Activated gamma-delta T cell (primary cell): ENCODE data around the gene ITGA3.

ENCODE experiments used
- DNase-seq: peaks from one replicate; lab custom pipeline; 2025; lab: John Stamatoyannopoulos, UW
- total RNA-seq, 2 donors: gene quantifications; one replicate each; lab custom pipeline; 2026; lab: John Stamatoyannopoulos, UW

The ITGA3 gene
- 22.9 to 25.7 reads per million in 2 donors for total RNA-seq

DNA sequence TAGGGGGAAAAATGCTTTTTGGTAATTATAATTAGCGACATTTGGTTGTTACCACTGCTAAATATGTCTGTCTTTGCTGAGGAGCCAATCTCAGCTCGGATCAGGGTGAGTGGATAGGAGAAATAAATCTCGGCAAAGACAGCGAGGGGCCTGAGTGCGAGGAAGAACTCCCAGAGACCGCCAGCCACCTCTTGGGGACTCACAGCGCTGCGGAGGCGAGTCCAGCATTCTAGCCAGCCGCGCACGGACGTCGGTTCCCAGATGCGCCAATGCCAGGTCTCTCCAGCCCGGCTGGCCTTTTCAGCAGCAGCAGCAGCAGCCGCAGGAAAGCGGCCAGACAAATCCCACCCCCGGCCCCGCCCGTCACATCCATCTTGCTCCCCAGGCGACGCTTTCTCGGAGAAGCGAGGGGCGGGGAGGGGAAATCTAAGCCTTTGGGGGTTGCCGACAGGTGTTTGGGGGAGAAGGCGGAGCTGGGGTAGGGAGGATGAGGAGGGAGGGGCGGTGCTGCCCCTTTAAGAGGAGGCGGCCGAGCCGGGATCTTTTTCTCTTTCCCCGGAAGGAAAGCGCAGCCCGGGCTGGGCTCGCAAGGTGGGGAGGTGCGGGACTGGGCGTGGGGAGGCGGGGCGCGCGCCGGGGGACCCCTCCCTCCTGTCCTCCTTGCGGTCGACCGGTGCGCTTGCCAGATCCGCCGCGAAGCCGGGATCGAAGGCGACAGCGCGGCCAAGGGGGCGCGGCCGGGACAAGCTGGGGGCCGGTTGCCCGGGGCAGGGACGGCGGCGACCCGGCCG, at the start of gene ITGA3:
TSS of gene ITGA3 (plus strand) at position 685 of the 791 bp plus-strand sequence. CDS start 330 bp downstream, outside the sequence.
- peak; percentile 35 for DNase-seq

DNA sequence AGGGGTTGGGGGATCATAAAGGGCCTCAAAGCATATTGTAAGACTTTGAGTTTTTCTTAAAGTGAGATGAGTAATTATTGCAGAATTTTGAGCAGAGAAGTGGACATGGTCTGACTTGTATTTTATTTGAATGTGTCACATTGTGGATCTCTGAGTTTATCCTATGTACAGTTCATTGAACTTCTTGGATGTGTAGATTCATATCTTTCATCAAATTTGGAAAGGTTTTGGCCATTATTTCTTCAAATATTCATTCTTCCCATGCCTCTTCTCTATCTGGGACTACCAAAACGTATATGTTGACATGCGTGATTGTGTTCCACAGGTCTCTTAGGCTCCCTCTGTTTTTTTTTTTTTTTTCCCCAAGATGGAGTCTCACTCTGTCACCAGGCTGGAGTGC, 46.6 kb upstream of the ITGA3 start:
- no peak for DNase-seq

DNA sequence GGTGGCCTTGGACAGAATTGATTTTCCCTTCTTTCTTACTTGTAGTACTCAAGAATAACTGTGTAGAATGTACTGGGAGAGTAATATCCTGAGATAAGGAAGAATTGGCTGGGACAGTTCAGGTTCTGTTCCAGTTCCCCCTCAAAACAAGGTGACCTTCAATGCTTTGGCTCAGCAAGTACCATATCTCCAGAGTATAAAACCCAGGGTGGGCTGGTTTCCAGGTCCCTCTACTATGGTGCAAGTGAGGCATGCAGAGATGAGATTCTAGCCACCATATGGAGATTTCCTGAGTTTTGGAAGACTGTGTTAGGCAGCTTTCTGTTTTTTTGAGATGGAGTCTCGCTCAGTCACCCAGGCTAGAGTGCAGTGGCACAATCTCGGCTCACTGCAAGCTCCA, 42.8 kb upstream of the ITGA3 start:
- DNase-seq: no peak

DNA sequence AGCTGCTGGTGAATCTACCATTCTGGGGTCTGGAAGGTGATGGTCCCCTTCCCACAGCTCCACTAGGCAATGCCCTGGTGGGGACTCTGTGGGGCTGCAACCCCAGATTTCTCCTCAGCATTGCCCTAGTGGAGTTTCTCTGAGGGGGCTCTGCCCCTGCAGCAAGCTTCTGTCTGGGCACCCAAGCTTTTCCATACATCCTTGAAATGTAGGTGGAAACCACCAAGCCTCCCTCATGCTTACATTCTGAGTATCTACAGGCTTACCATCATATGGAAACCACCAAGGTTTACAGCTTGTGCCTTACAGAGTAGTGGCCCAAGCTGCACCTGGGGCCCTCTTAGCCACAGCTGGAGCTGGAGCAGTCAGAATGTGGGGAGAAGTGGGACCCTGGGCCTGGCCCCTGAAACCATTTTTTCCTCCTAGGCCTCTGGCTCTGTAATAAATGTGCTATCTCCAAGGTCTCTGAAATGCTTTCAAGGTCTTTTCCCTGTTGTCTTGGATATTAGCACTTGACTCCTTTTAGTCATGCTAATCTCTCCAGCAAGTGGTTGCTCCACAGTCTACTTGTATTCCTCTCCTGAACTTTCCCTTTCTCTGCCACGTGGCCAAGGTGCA, 41.3 kb upstream of the ITGA3 start:
- no peak for DNase-seq

DNA sequence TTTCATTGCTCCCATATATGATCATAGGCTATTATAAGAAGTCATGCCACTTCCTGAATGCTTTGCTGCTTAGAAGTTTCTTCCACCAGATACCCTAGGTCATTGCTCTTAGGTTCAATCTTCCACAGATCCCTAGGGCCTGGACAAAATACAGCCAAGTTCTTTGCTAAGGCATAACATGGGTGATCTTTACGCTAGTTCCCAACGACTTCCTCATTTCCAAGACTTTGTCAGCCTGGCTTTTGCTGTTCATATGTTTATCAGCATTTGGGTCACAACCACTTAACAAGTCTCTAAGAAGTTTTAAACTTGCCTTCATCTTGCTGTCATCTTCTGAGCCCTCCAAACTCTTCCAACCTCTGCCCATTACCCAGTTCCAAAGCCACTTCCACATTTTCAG, 40.8 kb upstream of the ITGA3 start:
- DNase-seq: no peak

DNA sequence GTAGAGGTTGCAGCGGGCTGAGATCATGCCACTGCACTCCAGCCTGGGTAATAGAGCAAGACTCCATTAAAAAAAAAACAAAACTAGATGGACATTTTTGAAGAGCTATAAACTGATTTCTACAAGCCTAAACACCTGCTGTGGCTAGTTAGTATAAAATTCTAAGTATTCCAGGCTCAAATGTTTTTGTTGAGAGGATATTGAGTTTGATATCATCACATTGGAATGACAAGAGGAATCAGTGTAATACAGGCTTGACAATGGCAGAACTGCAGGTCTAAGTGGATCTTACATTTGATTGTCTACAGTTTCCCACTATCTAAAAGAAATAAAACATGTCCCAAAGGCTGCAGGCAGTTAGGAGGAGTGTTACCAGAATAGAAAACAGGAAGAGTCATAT, 37.0 kb upstream of the ITGA3 start:
- no peak for DNase-seq

DNA sequence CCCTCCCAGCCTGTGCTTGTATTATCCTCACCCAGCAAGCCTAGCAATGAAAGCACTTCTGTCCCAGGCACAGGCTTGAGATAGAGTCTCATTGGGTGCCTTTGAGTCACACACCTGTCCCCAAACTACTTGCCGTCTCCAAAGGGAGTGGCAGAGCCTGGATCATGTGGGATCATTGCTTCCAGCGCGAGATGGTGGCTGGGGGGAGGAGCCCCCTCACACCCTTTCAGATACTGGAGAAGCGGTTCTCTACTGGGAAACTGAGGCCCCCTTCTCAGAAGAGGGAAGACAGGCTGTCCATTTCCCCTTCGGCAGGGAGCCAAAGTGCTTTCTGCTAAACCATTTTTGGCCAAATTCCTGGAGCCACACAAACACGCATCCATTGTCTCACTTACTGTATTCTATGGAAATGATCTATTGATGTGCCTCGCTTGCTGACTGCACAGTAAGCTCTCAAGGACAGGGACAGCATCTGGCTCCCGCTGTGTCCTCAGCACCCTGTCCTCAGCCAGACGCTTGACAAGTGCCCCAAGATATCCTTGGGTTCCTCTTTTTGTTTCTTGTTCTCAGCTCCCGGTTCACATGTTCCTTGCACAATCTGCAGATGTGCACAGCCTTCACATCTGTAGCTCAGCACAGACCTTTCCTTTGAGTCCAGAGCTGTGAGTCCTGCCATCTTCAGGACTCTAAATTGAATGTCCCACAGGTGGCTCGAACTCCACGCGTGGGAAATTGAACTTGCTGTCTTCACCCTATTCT, 34.9 kb upstream of the ITGA3 start:
- DNase-seq: no peak

DNA sequence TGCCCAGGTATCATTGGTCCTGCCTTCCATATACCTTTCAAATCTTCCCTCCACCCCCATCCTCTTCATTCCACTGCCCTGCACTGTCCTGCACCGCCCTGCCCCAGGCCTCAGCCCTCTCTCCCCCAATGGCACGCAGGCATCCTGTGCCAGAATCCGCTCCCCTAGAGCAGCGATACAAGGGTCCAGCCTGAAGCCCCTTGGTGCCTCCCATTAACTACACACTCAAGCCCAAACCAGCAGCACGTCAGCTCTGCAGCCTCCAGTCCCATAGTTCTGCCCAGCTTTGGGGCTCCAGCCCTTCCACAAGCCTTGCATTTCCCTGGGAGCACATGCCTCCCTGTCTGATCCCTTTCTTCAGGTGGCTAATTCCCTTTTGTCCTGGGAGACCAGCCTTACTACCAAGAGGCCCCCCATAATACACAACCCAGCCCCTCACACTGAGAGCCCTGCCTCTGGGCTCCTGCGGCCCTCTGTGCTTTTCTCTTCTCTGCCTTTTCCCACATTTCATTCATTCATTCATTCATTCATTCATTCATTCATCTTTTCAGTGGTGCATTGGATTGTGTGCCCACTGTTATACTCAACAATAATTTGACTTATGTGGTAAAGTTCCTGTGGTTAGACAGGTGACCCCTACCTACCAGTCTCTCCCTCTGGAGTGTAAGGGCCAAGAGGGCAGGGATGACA, 34.1 kb upstream of the ITGA3 start:
- DNase-seq: no peak

DNA sequence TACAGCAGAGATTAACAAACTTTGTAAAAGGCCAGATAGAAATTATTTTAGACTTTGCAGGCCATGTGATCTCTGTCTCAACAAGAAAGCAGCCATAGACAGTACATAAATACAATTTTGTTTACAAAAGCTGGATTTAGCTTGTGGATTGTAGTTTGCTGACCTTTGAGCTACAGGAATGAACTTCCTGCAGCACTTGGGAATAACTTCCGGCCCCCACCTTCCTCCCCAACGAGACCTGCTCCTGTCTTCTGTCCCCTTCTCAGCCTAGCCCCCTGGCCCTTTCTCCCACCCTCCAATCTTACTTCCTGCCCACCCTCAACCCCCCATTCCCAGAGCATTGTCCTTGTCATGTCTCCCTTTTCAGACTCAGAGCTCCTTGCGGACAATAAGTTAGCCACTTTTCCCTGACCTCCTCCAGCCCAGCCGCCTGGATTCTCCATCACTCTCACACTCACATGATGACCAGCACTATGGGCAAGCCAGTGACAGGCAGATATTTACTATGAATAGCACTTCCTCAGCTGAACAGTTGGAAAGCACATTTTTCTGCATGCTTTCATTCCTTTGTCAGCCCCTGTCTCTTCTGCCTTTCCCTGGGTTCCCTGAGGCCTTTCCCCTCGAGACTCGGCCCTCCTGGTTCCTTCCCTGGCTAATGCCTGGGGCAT, 33.3 kb upstream of the ITGA3 start:
- no peak for DNase-seq

DNA sequence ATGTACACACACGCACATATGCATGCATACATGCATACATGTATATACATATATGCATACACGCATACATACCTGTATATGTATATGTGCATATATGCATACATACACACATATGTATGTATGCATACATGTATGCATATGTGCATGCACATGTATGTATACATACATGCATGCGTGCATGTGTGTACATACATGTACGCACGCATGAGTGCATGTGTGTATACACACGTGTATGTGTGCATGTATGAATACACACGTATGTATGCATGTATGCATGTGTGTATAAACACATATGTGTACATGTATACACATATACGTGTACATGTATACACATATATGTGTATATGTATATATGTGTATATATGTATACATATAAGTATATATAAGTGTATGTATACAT, 32.4 kb upstream of the ITGA3 start:
- DNase-seq: no peak

DNA sequence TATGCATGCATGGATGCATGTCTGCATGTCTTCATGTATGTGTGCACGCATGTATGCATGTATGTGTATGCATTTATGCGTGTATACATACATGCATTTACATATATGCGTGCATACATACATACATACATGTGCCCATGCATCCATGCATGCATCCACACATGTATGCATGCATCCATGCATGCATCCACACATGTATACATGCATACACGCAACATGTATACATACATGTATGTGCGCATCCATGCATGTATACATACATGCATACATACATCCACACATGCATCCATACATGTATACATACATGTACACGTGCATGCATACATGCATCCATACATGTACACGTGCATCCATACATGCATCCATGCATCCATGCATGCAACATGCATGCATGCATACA, 31.1 kb upstream of the ITGA3 start:
- DNase-seq: no peak

DNA sequence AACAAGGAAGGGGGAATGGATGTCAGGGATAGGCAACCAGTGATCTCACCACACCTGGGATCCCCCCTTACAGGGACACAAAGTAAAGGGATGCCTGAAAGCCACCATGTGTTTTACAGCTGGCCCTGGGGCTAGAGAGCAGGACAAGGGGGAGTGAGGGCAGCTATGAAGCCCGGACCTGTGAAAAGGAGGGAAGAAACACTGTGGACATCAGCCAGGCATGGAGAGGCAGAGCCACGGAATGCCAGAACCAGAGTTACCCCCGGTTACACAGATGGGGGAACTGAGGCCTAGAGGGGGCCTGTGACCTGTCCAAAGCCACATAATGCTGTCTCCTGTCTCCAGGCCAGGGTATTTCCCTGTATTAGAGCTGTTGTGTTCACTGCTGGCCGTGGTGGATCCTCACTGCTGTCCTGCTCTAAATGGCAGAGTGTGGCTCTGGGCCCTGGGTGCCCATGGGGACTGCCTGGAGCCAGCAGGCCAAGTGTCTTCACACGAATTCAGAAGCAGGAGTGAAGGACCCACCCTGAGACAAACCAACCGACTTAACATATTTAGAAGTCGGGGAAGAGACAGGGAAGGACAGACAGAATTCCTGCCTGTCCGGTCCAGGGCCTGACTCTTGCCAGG, 29.7 kb upstream of the ITGA3 start:
- DNase-seq: no peak

DNA sequence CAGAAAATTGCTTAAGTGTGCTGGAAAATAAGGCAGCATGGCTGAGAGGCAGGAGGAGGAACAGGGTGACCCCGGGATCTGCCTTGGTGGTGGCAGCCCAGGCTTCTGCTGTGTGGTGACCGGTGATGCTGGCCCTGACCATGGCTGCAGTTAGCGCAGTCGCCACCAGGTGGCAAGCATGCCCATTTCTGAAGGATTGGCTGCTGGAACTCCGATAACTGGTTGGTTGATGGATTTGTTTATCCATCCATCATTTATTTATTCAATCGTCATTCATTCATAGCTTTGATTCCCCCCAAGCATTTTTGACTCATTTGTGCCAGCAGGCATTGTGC, 29.1 kb upstream of the ITGA3 start:
- peak; percentile 36 for DNase-seq

DNA sequence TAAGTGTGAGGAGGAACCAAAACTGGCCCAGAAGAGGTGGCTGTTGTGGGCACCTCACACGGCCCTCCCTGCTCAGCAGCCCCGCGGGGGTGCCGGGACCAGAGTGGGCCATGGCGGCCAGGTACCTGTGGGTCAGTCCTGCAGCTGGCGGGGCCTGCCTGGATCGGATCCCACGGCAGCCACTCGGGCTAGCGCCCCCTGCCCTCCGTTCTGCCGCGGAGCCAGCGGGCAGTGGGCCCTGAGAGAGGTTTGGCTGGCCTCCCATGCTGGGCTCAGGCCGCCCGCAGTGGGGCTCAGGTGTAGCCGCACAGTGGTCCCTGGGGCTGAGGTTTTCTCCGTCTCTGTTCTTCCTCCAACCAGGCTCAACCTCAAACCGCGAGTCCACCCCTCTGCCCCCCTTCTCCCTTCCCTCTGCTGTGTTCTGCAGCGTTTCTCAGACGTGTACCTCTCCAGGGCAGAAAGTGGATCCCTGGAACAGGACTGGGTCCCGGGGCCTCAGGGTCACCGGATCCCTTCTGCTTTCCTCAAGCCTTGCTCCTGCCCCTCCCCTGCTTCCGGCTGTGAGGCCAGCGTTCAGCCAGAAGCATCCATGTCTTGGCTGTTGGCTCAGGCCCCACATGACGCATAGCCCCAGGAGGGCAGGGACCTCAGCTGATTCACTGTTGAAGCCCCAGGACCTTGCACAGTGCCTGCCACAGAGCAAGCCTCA, 28.6 kb upstream of the ITGA3 start:
- no peak for DNase-seq

DNA sequence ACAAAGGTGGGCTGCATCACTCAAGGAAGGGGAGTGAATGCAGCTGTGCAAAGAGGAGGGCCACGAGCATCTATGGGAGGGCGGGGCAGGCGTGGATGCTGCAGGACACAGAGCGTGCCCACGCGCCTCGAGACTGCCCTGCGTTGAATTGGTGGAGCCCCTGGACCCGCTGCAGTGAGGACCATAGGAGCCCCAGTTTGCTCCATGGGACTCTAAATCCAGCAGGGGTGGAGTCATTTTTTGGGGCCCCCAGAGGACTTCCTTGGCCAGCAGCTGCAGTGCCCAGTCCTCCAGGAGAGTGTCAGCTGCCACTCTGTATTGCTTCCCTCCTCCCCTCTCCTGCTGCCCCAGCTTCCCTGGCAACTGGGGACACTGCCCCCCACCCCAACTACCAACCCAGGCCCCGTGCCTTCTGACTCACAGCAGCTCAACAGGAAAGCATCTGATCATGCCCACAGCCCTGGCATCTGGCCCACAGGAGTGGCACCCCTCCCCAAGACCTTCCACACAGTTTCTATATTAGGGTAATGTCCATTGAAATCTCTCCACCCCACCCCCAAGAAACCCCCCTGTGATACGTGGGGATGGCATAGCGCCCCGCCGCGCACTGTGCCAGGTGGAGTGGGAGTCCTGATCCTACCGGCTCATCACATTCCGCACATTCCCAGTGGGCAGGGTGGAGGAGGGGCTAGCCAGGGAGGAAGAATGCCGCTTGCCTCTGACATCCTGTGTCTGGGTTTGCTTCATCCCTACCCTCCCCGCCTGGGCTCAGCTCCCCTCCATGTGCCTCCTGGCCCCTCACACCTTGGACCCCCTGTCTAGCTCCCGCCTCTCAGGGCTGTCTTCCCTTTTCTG, 27.8 kb upstream of the ITGA3 start:
- no peak for DNase-seq

DNA sequence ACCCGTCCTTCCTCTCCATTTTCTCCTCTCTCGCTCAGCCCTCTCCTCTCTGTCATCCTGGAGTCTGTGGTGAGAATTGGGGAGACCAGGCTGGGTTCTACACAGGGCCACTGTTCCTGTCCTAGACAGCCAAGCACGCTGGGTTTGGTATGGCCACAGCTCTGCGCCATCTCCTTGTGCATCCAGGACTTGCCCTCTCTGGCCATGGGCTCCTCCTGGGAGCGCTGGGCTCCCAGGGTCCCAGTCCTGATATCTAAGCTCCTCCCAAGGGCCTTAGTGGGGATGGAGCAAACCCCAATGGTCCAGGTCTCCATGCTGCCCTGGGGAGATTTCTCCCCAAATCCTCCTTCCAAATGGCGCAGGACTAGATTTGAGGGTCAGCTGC, 27.2 kb upstream of the ITGA3 start:
- no peak for DNase-seq

DNA sequence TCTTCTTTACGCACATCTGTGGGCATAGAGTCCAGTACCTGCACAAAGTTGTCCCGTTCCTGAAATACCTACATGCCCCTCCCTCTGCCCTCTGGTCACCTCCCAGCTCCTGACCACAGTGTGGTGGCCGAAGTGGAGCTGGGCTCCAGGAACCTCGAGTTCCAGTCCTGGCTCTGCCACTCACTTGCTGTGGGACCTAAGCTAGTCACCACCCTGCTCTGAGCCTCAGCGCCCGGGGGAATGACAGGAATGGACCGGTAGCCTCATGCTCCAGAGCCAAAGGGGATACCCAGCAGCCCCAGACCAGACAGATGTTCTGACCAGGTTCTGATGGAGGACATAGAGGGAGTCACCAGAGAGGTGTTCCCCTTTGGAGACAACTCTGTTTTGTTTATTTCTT, 26.7 kb upstream of the ITGA3 start:
- DNase-seq: no peak

DNA sequence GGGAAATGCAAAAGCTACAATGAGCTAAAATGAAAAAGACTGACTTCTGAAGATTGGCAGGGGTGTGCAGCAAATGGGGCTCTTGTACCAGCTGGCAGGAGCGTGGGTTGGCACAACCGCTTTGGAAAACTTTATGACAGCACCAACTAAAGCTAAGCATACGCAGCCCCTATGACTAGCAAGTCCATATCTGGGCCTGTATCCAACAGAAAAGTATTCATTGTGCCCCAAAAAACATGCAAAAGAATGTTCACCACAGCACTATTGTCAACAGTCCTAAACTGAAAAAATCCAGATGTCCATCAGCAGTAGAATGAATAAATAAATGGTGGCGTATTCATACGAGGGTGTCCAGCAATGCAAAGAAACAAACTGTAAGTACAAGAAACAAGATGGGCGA, 22.6 kb upstream of the ITGA3 start:
- no peak for DNase-seq

DNA sequence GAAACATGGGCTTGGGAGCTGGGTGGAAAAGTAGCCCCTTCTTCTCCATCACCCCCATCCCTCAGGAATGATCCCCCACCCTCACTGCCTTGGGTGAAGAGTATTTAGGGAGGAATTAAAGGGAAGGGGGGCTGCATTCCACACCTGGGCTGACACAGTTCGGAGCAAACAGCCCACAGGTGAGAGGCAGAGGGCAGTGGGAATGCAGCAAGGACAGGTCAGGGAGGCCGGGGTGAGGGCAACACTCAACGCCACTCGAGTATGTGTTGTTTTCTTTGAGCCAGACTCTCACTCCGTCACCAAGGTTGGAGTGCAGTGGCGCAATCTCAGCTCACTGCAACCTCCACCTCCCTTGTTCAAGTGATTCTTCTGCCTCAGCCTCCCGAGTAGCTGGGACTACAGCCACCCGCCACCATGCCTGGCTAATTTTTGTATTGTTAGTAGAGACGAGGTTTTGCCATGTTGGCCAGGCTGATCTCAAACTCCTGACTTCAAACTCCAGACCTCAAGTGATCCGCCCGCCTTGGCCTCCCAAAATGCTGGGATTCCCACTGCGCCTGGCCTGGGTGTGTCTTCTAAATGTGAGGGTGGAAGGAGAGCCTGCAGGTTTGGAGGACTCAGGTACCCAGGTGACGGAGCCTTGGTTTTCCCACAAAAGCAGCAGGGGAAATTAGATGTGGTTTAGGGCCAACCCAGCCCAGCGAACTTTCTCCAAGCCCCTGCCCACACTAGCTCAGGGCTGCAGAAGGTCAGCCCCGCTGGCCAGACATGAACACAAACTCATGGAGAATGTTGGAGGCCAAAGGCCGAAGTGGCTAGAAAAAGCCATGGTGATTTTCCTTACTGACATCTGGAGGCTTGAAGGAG, 21.2 kb upstream of the ITGA3 start:
- no peak for DNase-seq
